Thoracic aorta (tissue), 2 donors: ENCODE data around the gene STUB1. TPM values are rescaled to one million over a fixed set of nuclear protein-coding genes. Genes with fewer than 3 reads are reported as not detected.

Source experiments
- ATAC-seq: fragments of 150-250 bp; one replicate; pipeline ENCODE4 v1.8.0; 2017; ENCODE audit warnings: low read depth; ENCODE audit not compliant: insufficient number of reproducible peaks, low FRiP score
- DNase-seq: peaks from one replicate; pipeline ENCODE4 v3.0.0-alpha.2; 2020; ENCODE audit warnings: low spot score
- H3K27ac ChIP-seq, 2 donors: fragments of 200-600 bp; sonication (generic); 1 replicate in 1 of 2; 2 replicates in 1 of 2; pipeline ENCODE4 v1.5.1; 2016; ENCODE audit warnings: mild to moderate bottlenecking in 2 of 2, moderate library complexity in 2 of 2
- H3K27me3 ChIP-seq: fragments of 200-600 bp; sonication (generic); replicated peaks from 2 replicates; pipeline ENCODE4 v1.6.0; 2016; ENCODE audit warnings: mild to moderate bottlenecking; ENCODE audit not compliant: insufficient read depth
- H3K36me3 ChIP-seq: fragments of 200-600 bp; sonication (generic); one replicate; pipeline ENCODE4 v1.5.1; 2016
- H3K4me1 ChIP-seq, 2 donors: fragments of 200-600 bp; sonication (generic); 1 replicate in 1 of 2; 2 replicates in 1 of 2; pipeline versions ENCODE4 v1.5.1 to v1.6.0; 2016; ENCODE audit warnings: low read depth in 2 of 2, mild to moderate bottlenecking in 1 of 2; ENCODE audit not compliant: control insufficient read depth in 1 of 2
- H3K4me3 ChIP-seq: fragments of 200-600 bp; sonication (generic); 2 replicates; pipeline ENCODE4 v1.5.1; 2016; ENCODE audit warnings: mild to moderate bottlenecking
- H3K9me3 ChIP-seq: fragments of 200-600 bp; sonication (generic); 2 replicates; pipeline ENCODE4 v1.5.1; 2016
- CTCF ChIP-seq: fragments of 200-600 bp; sonication (generic); IDR thresholded peaks from one replicate; pipeline ENCODE4 v1.5.1; 2019; ENCODE audit warnings: antibody characterized with exemption
- total RNA-seq, 2 donors: library from RNA; depleted of rRNA; stranded (reverse); fragments of >200 nt; gene quantifications; one replicate each; pipeline versions ENCODE4 v1.1.0 to v1.2.3, GENCODE V29; 2016

Gene STUB1
- total RNA-seq, 2 donors from 2014 or later: 103 to 145 TPM

GRCh38 chr16:660459-661183 lies 19.6 kb upstream of the STUB1 start:
- Histone ChIP-seq H3K9me3 (no peaks in the 10 kb centered on the region), H3K4me1 (no peaks in the 10 kb centered on the region), H3K27me3 (no peaks in the 10 kb centered on the region), H3K4me3 (peak overlapping the region; percentile 50), H3K36me3 (peaks cover 1% of the 10 kb centered on the region), H3K27ac (no peak overlapping the region)
- no peak for DNase-seq
- no peak for ATAC-seq
- TF ChIP-seq CTCF: peak; percentile 44

- no peak for DNase-seq
- TF ChIP-seq CTCF: no peak
- no peak for ATAC-seq
- Histone ChIP-seq H3K36me3 (no peaks in the 10 kb centered on the region), H3K4me1 (no peaks in the 10 kb centered on the region), H3K4me3 (no peak overlapping the region), H3K27me3 (no peaks in the 10 kb centered on the region), H3K27ac (no peak overlapping the region), H3K9me3 (no peaks in the 10 kb centered on the region)
These were observed 18.9 kb upstream of the STUB1 start for GRCh38 chr16:661184-661821.

GRCh38 chr16:662095-662494 lies 18.1 kb upstream of the STUB1 start:
- DNase-seq (no peak), ATAC-seq (no peak)
- Histone ChIP-seq H3K4me1 (no peaks in the 10 kb centered on the region), H3K27me3 (no peaks in the 10 kb centered on the region), H3K36me3 (no peaks in the 10 kb centered on the region), H3K9me3 (no peaks in the 10 kb centered on the region), H3K27ac (no peak overlapping the region), H3K4me3 (no peak overlapping the region)
- no peak for TF ChIP-seq CTCF

- no peak for TF ChIP-seq CTCF
- Histone ChIP-seq H3K36me3 (no peaks in the 10 kb centered on the region), H3K9me3 (no peaks in the 10 kb centered on the region), H3K27me3 (no peaks in the 10 kb centered on the region), H3K4me3 (no peak overlapping the region), H3K27ac (no peak overlapping the region), H3K4me1 (peaks cover 0 to 4% of the 10 kb centered on the region in 2 donors)
- no peak for DNase-seq
- no peak for ATAC-seq
These were observed 17.6 kb upstream of the STUB1 start for GRCh38 chr16:662597-662996.

- no peaks in the 10 kb centered on the region for H3K9me3 ChIP-seq
- no peak for TF ChIP-seq CTCF
- H3K27me3 ChIP-seq: no peaks in the 10 kb centered on the region
These were observed 13.6 kb upstream of the STUB1 start for GRCh38 chr16:666572-666971.

More at GRCh38 chr16:666572-666971, 13.6 kb upstream of the STUB1 start:
- no peak overlapping the region for H3K27ac ChIP-seq
- DNase-seq: no peak
- no peak overlapping the region for H3K4me3 ChIP-seq
- H3K4me1 ChIP-seq: peaks cover 7 to 19% of the 10 kb centered on the region in 2 donors
- no peak for ATAC-seq
- peaks cover 20% of the 10 kb centered on the region for H3K36me3 ChIP-seq
